Loucy (cell line): ENCODE results near the gene NPHP4.

Source experiments
- CTCF ChIP-seq: fragments of 200-600 bp; sonication (generic); conservative IDR thresholded peaks from 2 replicates; pipeline ENCODE4 v1.5.1; 2014; ENCODE audit warnings: mild to moderate bottlenecking, antibody characterized with exemption, low read length
- EZH2phosphoT487 ChIP-seq: fragments of 200-600 bp; IDR thresholded peaks from 2 replicates; pipeline ENCODE4 v1.6.1; 2018; ENCODE audit warnings: antibody characterized with exemption, mild to moderate bottlenecking, moderate library complexity, borderline replicate concordance

GRCh38 chr1:5966543-5967205 is 25.6 kb downstream of the NPHP4 start:
- TF ChIP-seq CTCF (no peak), EZH2phosphoT487 (no peak)
